ENCODE measurements around the gene PLTP.
"Not testable (repeated sequence)": the region's sequence is repeated elsewhere in the genome, so short reads cannot be mapped to it uniquely, and the experiment has no call there.

PLTP gene

DNA sequence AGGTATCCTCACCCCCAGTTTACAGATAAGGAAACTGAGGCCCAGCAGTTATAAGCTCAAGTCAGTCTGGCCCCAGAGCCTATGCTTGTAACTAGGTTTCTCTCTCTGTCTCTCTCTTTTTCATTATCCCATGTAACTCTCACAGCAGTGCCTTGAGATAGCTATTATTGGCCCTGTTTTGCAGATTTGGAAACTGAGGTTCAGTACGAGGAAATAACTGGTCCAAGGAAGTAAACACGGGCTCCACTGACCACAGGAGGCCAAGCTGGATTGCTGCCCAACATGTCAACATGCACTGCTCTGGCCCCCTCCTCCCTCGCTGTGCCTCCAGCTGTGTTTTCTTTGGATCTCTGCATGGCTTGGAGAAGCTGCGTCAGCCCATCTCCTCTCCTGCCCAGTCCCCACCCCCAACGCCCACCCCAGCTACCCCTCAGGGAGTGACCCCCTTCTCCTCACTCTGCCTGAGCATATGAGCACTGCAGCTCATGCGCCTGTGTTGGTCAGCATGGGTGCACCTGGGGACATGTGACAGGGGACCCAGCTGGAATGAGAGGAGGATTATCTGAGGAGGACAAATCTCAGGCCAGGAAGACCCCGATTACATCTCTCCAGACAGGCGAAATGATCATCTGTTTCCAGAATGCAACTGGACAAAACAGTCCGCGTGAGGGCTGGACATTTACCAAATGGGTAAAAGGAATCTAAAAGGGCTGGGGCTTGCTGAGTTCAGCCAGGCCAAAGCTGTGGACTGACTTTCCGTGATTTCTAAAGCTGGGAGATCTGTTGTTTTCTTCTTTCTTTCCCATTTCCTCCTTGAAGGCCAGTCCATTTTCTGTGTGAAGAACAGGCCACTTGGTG is 7.8 kb upstream of the PLTP start:
- no peak for DNase-seq

DNA sequence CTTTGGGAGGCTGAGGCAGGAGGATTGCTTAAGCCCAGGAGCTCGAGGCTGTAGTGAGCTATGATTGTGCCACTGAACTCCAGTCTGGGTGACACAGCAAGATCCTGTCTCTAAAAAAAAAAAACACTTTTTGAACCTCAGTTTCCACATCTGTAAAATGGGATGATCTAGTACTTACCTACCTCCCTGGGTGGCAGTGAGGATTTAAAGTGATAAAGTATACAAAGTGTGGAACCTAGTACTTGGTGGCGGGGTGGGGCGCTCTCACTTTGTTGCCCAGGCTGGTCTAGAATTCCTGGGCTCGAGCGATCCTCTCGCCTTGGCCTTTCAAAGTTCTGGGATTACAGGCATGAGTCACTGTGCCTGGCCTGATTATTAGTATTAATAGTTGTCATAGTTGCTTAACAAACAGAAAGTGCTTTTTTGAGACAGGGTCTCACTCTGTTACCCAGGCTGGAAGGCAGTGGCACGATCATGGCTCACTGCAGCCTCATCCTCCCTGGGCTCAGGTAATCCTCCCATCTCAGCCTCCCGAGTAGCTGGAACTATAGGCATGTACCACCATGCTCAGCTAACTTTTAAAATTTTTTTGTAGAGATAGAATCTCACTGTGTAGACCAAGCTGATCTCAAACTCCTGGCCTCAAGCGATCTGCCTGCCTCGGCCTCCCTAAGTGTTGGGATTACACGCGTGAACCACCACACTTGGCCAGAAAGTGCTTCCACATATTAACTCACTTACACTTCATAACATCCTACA is 7.0 kb upstream of the PLTP start:
- no peak for DNase-seq

DNA sequence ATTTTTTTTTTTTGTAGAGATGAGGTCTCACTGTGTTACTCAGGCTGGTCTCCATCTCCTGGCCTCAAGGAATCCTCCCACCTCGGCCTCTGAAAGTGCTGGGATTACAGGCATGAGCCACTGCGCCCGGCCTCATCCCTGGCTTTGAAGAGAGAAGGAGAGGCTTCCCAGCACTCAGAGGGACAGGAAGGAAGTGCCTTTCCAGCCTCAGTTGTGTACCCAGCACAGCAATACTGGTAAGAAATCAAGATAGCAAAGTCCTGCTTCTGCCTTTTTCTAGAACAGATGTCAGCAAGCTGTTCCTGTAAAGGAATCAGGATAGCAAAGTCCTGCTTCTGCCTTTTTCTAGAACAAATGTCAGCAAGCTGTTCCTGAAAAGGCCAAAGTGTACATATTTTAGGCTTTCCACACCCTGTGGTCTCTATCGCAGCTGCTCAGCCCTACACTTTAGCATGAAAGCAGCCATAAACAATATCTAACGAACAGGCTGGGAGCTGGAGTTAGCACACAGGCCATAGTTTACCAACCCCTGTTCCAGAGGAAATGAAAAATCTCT is 6.3 kb upstream of the PLTP start:
- no peak for DNase-seq

DNA sequence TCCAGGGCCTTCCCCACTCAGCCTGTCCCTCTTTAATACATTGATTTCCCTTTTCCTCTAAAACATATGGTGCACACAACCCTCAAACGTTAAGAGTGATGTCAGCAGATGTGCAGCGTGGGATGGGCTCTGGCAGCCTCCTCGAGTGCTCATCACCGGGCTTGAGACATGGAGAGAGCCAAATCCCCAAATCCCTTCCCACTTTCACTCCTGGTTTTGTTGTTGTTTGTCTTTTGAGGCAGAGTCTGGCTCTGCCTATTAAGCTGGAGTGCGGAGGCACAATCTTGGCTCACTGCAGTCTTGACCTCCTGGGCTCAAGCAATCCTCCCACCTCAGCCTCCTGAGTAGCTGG is 5.8 kb upstream of the PLTP start:
- no peak for DNase-seq

DNA sequence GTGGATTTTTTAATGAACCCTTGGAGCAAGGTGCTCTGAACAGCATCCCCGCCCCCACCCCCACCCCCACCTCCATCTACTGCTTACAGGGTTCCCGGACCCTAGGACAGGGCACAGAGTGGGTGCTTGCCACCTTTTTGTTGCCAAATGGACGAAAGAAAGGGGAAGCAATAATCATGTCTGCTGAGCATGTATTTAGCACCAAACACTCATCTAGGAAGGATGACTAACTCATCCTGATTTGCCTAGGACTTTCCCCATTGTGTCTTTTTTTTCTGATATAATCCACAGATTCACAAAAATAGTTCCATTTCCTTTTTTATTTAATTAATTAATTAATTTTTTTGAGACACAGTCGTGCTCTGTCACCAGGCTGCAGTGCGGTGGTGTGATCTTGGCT is 1.2 kb upstream of the PLTP start:
- no peak for DNase-seq

DNA sequence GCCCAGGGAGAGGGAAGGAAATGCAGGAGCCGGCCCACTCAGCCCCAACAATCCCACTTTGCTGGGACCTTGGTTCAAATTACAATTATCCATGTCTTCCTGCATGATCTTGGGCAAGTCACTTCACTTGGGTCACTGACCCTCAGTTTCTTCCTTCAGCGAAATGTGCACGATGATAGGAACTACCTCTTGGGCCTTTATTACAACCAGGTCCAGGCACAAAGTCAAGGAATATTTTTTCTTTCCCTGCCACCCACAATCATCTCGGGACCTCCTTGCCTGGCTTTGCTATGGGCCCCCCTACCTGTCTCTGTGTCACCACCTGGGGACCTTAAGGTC is 358 bp upstream of the PLTP start:
- DNase-seq, result no peak

DNA sequence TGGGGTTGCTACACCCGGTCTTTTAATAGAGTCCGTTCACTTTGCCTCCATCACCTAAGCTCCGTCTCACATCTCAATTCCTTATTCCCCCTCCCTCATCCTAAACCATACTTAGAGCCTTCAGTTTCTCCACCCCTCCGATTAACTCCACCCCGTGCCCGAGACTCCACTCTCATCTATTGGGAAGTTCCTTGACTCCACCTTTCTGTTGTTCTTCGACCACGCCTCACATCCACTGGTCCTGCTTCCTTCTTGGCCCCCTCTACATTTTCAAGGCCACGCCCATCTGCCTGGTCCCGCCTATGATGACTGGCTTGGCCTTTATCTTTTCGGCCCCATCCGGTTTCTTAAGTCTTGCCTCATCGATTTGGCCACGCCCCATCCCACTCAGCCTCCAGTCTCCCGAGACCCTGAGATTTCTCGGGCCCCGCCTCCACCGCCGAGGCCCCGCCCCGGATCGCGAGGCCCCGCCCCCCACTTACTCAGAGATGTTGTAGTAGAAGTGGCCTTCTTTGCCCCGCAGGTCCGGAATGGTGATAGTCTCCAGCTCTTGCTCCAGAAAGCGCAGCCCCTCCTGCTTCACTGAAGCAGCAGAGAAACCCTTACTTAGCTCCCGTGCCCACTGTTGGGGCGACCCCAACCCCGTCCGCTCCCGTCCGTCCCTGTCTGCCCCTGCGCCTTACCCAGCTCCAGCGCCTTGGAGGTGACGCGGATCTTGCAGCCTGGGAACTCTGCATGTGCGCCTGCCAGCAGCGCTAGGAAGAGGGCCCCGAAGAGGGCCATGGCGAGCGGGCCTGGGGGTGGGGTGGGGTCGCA is 1.1 kb downstream of the PLTP start:
- peak; percentile 96 for DNase-seq

DNA sequence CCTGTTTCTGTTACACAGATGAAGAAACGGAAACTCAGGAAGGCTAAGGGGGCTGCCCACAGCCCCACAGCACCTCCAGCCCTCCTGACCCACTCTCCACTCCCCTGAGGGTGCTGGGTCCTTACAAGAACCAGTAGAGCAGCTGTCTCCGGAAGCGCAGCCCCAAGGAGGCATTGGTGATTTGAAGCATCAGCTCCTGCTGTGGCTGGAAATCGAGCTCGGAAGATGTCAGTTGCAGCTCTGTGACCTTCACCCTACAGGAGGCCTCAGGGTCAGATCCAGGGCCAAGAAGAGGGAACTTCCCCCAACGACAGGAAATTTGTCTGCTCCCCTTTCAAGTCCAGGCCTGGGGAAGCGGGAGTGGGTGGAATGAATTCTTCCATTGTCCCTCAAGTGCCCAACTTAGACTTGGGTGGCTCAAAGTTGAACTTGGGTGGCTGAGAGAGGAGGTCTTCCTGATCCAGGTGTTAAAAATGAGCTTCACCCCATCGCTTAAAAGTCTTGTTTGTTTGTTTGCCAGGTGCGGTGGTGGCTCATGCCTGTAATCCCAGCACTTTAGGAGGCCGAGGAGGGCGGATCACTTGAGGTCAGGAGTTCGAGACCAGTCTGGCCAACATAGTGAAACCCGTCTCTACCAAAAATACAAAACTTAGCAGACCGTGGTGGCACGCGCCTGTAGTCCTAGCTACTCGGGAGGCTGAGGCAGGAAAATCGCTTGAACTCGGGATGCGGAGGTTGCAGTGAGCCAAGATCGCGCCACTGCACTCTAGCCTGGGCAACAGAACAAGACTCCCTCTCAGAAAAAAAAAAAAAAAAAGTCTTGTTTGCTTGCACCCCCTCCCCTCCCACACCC is 1.9 kb downstream of the PLTP start:
- no peak for DNase-seq

DNA sequence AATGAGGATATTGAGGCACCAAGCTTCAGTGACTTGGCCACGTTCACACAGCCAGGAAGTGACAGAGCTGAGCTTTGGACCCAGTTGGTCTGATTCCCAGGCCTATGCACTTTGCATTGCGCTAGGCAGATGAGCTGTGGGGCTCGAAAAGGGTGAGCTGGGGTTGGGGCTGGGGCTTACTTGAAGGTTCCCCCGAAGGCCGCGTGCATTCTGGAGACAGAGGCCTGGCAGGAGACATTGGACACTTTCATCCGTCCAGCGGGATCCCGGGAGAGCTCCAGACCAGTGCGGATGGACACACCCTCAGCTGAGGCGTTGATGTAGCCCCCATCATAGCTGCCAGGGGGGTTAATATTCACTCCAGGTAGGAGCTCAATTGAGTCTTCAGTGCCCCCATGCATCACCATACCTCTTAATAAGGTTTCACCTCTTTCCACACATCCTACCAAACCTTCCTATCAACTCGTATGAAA is 2.6 kb downstream of the PLTP start:
- no peak for DNase-seq

DNA sequence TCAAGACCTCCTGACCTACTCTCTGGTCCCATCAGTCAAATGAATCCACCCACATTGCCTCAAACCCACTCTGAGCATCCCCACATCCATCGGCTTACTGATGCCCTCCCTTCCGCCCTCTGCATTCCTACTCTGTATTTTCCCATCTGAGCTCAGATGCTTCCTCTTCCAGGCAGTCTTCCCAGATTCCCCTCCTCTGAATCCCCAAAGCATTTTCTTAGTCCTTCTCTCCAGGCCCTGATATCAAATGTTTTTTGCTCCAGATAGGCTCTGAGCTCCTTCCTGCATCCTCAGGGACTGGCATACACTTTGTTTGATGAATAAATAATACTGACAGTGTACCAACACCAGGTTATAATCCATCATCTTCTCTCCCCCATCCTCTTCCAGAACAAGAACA is 3.9 kb downstream of the PLTP start:
- no peak for DNase-seq

DNA sequence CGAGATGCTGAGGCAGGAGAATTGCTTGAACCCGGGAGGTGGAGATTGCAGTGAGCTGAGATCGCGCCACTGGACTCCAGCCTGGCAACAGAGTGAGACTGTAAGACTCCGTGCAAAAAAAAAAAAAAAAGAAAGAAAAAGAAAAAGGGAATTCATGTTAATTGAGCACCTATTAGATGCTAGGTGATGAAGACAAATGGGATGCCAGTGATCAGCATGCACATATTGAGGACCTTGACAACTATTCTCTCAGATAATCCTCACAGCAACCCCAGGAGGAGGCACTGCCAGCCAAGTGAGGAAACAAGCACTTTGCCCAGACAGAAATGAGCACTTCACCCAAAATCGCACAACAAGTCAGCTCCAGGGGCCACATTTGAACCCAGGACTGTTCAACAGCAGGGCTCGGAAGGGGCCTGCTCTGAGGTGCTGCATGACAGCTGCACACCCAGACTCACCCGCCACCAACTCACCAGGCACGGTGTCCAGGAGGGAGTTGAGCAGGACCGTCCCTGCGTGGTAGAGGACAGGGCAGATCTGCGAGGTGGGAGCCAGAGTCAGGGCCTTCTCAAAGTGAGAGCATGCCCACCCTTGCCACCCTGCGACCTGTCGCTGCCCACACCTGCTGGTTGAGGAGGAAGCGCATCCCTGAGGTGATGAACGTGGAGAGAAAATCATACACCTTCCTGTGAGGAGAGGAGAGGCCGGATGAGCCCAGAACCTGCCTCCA is 4.6 kb downstream of the PLTP start:
- DNase-seq, result no peak

DNA sequence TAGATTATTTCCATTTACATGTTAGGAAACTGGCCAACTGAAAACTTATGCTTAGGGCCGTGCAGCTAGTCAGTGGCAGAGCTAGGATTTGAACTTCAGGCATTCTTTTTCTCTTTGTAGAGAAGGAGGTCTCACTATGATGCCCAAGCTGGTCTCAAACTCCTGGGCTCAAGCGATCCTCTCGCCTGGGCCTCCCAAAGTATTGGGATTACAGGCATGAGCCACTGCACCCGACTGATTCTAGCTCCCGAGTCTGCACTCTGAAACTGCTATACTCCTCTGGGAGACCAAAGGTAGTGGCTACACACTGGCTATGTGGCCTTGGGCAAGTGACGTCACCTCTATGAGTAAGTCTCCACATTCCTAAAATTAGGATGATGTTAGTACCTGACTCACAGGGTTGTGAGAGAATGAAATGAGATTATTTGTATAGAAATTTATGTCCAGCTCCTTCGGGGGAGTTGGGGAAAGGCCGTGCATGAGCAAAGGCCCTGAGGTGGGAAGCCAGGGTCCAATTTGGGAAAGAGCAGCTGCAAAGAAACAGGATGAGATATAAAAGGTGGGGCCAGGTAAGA is 6.4 kb downstream of the PLTP start:
- no peak for DNase-seq

DNA sequence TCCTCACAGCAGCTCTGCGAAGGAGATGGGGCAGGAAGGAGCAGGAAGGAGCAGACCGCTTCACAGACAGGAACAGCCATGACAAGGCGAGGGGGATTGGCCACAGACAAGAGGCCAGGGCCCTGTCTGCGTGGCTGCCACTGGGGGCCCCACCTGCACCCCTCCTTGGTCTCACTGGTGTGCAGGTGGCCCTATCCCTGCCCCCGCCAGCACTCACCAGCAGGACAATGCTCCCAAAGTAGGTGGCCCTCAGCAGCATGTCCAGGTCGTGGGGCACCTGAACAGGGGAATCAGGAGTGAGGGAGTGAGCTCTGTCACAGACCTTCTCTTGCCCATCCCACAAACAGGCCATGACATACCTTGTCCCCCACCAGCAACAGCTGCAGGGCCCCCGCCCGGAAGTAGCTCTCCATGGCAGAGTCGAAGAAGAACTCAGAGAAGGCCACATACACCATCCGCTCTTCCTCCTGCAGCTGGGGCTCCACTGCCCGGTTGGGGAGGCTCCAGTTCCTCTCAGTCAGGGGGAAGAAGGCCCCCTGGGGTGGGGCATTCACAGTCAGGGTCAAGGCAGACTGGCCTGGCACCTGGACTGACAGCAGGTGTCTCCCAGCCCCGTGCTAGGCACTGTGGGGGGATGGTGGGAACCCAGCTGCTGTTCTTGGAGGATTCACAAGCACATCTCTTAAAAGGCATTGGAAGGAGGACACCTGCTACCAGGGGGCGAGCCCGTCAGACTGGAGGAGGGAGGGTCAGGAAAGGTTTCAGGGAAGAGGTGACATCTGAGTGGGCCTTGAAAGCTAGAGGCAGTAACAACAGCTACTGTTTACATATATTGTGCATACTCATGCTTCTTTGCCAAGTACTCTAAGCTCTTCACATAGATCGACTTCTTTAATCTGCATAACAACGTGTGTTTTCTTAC is 7.1 kb downstream of the PLTP start:
- no peak for DNase-seq

DNA sequence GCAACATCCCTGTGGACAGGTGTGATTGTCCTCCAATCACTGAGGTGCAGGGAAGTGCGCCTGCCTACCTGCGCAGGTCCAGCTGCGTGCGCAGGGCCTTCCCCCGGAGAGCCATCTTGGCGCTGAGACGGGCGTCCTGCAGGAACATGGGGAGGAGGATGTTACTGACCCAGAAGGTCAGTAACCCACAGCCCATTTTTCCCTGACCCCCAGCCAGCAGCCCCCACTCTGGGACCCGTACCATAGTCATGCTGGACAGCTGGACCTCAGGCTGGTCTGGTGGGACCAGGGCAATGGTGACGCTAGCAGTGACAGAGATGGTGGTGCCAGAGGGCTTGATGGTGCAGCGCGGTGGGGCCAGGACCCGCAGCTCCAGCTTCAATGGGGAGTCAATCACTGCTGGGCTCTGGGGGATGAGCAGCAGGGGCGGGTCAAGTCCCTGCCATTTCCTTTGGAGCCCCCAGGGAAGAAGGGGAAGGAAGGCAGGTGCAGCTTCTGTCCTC is 9.7 kb downstream of the PLTP start:
- DNase-seq, result peak; percentile 56

DNA sequence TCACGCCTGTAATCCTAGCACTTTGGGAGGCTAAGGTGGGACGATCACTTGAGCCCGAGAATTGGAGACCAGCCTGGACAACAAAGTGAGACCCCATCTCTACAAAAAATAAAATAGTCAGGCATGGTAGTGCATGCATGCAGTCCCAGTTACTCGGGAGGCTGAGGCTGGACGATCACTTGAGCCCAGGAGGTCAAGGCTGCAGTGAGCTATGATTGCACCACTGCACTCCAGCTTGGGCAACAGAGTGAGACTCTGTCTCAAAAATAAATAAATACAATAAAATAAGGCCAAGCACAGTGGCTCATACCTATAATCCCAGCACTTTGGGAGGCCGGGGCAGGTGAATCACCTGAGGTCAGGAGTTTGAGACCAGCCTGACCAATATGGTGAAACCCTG is 10.6 kb downstream of the PLTP start:
- not testable (repeated sequence) for DNase-seq

DNA sequence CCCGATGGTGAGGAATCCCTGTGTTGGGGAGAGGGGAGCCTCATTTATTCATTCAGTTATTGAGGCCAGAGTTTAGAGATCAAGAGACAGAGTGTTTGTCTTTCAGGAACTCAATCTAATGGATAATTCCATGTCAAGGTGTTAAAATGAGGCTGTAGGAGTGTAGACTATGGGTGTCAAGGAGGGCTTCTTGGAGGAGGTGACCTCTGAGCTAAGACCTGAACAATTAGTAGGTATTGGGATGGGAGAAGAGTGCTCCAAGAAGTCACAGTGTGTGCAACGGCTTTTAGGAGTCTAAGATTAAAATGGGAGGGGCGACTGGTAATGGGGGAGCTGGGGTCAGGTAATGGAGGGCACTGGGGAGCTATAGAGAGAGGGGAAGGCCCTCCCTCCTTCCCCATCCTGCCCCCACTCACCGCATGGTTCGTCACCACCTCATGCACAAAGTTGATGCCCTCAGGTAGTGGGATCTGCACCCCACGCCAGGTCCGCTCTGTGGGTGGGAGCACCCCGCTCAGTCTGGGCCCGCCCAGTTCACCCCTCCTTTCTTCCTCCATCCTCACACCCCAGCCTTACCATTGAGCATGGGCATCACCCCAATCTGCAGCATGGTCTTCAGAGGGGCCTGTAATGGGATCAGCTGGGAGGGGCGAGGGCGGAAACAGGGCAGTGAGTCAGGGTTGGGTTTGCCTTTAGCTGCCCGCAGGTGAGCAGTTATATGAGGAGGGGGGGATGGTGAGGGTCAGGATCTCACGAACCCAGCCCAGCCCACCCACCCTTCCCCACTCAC is 12.7 kb downstream of the PLTP start:
- DNase-seq, result no peak

DNA sequence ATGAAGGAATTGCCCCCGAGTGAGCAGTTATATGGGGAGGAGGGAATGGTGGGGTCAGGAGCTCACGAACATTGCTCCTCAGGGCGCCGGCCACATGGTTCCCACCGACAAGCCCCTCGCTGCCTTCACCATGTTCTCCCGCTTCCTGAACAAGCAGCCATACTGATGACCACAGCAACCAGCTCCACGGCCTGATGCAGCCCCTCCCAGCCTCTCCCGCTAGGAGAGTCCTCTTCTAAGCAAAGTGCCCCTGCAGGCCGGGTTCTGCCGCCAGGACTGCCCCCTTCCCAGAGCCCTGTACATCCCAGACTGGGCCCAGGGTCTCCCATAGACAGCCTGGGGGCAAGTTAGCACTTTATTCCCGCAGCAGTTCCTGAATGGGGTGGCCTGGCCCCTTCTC is 13.7 kb downstream of the PLTP start:
- DNase-seq, result no peak

DNA sequence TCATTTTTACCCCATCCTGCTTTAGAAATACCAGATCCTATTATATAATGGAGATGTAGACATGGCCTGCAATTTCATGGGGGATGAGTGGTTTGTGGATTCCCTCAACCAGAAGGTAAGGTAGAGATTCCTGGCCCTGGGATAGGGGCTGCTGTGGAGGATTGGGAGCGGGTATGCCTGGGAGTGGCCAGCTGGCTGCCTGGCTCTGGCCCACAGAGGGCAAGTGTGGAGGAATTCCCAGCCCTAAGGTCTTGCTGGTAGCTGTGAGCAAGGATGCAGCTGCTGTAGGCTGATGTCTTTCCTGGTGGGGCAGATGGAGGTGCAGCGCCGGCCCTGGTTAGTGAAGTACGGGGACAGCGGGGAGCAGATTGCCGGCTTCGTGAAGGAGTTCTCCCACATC is 14.3 kb downstream of the PLTP start:
- DNase-seq, result no peak

DNA sequence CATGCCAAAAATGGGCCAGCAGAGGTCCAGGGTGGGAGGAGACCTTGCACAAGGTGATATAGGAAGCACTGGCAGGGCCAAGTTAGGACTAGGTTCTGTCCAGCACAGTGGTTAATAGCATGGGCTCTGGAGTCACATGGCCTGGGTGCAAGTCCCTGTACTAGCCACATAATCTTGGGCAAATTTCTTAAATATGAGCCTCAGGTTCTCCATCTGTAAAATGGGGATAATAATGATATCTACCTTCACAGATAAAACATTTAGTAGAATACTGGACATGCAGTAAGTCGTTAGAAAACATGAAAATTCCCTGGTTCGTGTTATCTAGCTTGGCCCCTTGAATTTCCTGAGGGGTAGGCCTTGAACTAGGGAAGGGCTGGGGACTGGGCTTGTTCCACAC is 14.7 kb downstream of the PLTP start:
- DNase-seq, result no peak

Measured in NCI-H1436 (cell line).